22Rv1 (cell line): ENCODE results near the gene SNAP25.

Experiments
- CTCF ChIP-seq: fragments of 450-650 bp; IDR thresholded peaks from 2 replicates; pipeline ENCODE4 v1.5.1; 2017; ENCODE audit warnings: mild to moderate bottlenecking
- ZFX ChIP-seq: fragments of 450-650 bp; IDR thresholded peaks from 2 replicates; pipeline ENCODE4 v1.6.1; 2017; ENCODE audit warnings: antibody characterized with exemption, borderline replicate concordance

DNA sequence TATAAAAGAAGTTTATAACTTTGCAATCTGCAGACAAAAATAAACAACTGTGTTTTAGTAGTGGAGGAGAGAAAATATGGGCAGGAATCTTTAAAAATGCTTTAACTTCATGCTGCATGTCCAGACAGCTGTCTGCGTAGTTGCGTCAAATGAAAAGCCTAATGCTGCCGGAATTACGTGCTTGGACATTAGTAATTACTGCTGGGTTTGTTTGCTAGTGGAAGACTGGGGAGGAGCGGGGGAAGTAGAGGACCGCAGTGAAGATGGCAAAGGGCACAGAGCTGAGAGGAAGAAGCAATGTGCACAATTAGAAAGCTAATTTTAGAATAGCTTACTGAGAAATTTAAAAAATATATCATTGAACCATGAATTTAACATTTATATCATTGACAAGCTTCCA lies 2.4 kb downstream of the SNAP25 start:
- TF ChIP-seq CTCF (no peak), ZFX (no peak)
